HG03280 (cell line): ENCODE measurements around the gene UROC1.

Experiments used
- ATAC-seq: cut with Tn5 transposase; IDR thresholded peaks from one replicate; pipeline ENCODE4 v1.9.1; 2021; ENCODE audit warnings: mild to moderate bottlenecking, moderate library complexity; ENCODE audit not compliant: unreplicated experiment

The UROC1 gene

DNA sequence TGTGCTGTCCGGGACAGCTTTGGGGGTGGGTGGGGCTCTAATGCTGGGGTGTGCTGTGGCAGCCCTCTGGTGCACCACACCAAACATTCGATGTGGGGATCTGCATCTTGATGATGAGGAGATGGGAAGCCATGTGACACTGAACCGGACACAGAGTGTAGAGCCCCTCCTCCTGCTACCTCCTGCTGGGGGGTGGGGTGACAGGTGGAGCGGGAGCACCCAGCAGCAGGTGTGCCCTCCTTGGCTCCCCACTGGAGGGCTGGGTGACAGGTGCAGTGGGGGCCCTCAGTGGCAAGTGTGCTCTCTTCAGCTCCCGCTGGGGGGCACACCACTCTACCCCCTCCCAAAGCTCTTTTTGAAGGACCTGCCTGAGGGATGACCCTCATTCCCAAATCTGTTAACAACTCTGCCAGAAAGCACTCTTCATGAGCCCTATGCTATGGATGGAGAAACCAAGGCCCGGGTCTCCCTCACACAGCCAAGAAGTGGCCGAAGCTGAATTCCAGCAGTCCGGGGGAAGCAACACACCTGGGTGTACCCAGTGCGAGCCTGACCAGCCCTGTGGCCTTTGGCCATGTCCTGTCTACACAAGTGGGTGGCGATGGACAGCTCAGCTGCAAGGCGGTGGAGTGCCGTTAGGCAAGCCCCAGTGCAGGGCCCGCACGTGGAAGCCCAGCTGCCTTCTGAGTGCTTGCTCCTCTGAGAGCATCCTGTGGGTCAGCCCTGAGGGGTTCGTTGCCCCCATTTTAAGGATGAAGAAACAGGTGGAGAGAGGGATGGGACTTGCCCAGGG is 609 bp upstream of the UROC1 start:
- ATAC-seq: no peak

GRCh38 chr3:126516936-126517290 is 660 bp downstream of the UROC1 start:
- no peak for ATAC-seq

DNA sequence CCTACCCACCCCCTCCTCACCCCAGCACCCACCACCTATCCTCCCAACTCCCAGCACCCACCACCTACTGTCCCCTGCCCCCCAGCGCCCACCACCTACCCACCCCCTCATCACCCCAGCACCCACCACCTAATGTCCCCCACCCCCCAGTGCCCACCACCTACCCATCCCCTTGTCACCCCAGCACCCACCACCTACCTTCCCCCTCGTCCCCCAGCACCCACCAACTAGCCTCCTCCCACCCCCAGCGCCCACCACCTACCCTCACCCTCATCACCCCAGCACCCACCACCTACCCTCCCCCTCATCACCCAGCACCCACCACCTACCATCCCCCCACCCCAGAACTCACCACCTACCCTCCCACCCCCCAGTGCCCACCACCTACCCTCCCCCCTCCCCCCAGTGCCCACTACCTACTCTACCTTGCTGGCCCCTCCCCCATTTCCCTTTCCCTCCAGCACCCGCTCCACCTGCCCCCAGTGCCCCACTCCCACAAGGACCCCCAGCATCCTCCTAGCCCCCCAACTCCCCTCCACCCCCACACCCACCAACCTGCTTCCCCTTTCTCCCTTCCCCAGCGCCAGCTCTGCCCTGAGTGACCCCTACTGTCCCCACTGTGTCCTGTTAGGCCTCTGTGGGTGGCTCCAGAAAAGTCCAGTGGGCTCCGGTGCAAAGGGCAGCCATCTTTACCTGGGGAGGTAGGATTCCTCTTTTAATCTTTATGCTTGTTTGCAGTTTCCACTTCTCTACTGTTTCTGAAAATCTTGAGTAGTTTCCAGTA is 1.2 kb downstream of the UROC1 start:
- ATAC-seq: no peak

DNA sequence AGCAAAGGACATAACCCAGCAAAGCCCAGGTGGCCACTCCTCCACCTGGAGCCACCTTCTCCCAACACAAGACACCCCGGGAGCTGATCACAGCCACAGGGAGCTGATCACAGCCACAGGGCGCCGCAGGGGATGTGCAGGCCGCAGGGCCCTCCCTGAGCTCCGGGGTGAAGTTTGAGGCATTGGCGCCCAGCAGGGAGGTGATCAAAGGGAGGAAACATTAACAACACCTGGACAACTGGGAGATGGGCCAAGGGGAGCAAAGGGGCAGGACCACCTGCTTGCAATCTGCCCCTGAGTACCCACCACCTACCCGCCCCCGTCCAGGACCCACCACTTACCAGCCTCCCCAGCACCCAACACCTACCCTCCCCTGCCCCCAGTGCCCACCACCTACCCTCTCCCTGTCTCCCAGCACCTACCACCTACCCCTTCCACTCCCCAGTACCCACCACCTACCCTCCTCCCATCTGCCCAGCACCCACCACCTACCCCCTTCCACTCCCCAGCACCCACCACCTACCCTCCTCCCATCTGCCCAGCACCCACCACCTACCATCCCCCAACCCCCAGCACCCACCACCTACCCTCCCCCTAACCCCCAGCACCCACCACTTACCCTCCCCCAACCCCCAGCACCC is 2.4 kb downstream of the UROC1 start:
- no peak for ATAC-seq

DNA sequence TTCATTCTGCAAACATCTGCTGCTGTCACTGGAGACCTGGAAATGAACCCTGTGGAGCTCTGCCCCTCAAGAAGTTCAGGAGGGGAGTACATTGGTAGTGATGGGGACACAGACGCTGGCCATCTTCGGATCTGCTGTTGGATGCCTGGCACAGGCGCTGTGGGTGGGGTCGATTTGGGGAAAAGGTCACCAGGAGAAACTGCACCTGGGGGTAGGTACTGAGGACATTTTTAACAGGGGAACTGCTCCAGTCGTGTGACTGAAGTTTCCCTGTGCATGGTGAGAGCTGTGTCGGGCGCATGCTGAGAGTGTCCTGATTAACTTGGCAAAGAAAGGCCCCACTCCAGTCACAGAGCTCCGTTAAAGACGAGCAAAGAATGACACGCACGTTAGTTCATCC is 3.4 kb downstream of the UROC1 start:
- no peak for ATAC-seq

DNA sequence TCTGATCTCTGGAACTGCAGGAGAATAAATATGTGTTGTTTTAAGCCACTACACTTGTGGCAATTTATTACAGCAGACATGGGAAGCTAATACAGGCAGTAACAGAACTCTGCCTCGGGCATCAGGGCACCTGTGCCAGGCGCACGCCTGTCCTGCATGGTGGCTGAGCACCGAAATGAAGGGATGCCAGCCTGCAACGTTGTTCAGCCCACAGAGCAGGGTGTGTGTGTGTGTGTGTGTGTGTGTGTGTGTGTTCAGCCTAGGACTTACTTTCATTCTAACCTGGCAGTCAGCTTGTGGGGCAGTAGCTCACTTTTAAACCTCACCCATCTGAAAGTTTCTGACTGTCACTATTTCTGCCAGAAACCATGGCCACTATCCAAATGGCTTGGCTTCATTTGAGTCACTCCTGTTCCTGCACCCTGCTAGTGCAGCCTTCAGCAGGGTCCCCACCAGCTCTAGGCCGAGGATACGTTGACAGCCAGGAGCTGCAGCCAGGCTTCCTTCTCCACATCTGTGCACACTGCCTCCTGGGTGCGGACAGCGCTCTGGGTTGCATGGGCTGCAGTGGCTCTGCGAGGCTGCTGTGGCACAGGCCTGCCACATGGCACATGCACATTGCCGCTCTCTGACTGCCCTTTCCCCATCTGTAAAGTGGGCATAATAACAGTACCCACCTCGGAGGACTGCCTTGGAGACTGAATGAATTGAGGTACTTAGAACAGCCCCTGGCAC is 4.5 kb downstream of the UROC1 start:
- no peak for ATAC-seq

- no peak for ATAC-seq
Measured at GRCh38 chr3:126512026-126512425, 5.5 kb downstream of the UROC1 start.

GRCh38 chr3:126511291-126511690 is 6.3 kb downstream of the UROC1 start:
- ATAC-seq: no peak

GRCh38 chr3:126510308-126510910 is 7.2 kb downstream of the UROC1 start:
- ATAC-seq: no peak

DNA sequence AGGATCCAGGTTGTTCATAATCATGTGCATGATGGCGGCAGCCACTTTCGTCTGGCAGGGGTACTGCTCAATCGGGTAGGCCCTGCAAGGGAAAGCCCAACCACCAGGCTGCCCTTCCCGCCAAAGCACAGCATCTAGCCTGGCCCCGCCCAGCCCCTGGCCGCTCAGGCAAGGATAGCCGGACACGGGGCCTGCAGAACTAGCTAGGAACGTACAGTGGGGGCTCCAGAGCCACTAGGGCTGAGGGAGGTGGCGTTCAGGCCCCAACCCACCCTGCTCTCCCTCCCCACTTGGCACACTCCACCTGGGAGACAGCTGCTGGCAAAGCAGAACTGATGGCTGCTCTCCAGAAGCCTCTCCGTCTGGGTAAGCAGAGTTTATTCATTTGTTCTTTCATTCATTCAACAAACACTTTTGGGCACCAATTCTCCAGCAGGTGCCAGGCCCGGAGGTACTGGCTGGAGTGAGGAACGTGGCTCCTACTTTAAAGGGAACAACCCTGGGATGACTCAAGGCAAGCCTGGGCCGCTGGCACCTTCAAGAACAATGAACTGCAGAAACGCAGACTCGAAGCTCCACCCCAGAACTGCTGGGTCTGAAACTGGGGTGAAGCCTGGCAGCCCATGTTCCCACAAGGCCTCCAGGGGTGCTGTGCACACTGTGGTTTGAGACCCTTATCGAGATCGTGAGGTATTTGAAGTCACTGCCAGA is 7.8 kb downstream of the UROC1 start:
- ATAC-seq: no peak

GRCh38 chr3:126508564-126508964 is 9.0 kb downstream of the UROC1 start:
- ATAC-seq: no peak

DNA sequence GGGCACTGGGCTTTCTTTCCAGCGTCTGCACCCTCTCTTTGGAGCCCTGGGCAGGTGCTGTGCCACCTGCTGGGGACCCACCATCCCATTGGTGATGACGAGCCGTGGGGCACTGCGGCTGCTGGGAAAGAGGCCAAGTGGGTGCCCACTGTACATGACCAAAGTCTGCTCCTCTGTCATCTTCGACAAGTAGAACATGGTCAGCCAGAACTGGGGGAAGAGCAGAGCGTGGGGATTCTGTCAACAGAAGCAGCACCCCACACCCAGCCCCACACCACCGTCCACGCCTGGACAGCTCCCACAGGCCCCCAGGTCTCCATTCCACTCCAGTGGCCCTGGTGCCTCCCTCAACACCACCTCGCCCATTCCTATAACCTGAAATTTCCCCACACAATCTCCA is 9.7 kb downstream of the UROC1 start:
- no peak for ATAC-seq

DNA sequence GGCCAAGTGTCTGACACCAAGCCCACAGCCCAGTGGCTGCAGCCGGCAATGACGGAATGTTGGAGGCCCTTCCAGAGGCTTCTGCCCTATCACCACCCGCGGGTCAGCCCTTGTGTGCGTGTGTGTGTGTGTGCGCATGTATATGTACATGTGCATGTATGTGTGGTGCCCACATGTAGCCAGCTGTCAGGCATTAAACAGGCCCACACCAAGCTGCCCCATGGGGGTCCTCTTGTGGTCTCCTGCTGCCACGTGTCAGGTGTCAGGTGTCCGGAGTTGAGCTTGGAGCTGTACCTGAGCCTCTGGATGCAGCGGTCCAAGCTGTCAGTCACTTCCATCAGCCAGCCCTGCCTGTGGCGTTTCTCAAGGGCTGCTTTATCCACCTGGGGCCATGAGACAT is 13.9 kb downstream of the UROC1 start:
- no peak for ATAC-seq

GRCh38 chr3:126502656-126503055 is 14.9 kb downstream of the UROC1 start:
- no peak for ATAC-seq

- ATAC-seq: no peak
Measured at GRCh38 chr3:126501736-126502135, 15.8 kb downstream of the UROC1 start.

GRCh38 chr3:126501054-126501453 is 16.5 kb downstream of the UROC1 start:
- ATAC-seq: no peak

DNA sequence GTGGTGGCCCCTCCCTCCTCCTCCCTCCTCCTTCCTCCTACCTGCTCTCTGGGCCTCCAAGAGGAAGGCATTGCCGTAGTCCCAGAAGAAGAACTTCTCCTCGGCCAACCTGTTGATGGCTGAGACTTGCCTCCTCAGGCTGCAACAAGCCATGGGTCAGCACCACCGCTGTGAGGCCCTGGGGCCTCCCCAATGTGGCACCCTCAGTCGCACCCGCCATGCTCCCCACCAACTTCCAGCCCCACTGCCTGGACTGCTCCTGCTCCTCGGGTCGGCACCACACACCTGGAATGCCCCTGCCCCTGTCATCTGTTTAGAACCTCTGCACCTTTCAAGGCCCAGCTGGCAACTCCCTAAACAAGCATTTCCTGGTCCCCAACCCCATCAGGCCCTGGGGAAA is 17.6 kb downstream of the UROC1 start:
- ATAC-seq: no peak

DNA sequence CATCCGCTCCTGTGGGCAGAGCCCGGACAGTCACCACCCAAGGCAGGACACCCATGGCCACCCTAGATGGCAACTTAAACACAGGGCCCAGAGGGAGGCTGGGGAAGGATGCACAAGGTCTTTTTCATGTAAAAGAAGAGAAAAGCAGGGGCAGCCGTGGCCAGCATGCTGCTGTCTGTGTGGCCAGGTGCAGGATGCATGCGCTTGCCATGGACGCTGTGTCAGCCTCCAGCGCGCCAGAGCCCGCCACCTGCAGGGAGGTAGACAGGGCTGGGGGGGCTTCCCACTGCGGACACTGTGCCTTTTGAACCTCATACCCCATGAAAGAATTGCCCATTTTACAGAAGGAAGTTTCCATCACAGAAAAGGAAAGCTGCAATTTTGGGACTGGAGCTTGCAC is 18.2 kb downstream of the UROC1 start:
- no peak for ATAC-seq

DNA sequence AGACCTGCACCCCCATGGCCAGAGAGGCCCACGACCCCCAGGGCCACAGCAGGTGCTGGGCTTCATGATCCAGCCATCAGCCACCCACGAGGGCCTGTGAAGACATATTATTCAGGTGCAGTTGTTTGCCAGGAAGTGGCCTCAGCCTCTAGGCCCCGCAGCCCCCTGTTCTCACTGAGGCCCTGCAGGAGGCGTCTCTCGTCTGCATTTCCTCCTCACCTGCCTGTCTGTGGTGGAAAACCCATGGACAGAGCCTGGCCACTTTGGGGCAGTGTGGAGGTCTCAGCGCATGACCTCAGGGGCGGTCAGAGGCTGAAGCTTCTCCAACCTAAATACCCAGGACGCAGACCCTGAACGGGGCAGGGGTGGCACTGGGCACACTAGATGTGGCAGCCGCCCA is 18.6 kb downstream of the UROC1 start:
- no peak for ATAC-seq

- no peak for ATAC-seq
Measured at GRCh38 chr3:126498461-126498860, 19.1 kb downstream of the UROC1 start.
